Amniotic stem cell (primary cell): ENCODE measurements around the gene MYOG.

Experiments
- DNase-seq: peaks from one replicate; lab custom pipeline; 2025; lab: John Stamatoyannopoulos, UW

MYOG gene

DNA sequence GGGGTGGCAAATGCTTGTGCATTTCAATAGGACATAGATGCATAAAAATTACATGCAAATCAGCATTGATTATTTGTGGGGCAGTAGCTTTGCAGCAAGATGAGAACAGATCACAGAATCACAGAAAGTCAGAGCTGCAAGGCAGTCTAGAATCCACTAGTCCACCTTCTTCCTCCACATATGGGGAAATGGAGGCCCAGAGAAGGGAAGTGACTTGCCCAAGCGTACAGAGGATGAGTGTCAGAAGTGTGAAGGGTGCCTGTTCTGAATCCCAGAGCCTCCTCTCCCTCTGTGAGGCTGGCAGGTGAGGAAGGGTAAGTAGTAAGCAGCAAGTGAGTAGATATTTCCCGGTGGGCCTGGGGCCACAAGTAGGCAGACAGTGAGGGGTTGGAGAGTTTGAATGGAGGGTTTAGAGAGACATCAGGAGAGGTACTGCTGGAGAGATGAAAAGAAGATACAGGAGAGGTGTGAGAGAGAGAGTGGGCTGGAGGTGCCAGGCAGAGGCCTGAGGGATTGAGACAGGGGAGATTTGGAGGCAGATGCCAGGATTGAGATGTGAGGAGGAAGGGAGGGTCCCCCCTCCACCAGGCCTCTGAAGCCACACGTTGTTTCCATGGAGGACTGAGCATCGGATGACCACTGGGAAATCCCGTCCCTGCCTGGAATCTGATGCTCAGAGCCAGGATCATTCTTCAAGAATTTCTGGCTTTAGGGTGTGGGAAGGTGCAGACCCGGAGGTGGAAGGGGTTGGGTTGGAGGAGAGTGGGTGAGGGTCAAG is 4.8 kb upstream of the MYOG start:
- no peak for DNase-seq

DNA sequence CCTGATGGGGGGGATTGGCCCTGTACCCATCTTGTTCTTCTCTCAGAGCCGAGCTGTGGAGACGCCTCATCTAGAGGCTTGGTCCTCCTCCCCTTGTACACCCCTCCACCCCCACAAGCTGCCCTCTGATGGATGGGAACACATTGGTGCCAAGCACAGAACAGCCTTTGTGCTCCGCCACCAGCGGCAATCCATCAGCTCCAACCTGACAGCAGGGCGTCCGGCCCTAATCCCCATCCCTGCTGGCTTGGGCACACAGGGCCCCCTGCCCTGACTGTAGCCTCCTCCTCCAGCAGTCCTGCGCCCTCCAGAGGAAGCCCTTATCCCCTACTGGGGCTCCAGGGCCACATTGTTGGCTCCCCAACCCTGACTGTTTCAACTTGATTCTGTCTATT is 3.8 kb upstream of the MYOG start:
- DNase-seq, result no peak

DNA sequence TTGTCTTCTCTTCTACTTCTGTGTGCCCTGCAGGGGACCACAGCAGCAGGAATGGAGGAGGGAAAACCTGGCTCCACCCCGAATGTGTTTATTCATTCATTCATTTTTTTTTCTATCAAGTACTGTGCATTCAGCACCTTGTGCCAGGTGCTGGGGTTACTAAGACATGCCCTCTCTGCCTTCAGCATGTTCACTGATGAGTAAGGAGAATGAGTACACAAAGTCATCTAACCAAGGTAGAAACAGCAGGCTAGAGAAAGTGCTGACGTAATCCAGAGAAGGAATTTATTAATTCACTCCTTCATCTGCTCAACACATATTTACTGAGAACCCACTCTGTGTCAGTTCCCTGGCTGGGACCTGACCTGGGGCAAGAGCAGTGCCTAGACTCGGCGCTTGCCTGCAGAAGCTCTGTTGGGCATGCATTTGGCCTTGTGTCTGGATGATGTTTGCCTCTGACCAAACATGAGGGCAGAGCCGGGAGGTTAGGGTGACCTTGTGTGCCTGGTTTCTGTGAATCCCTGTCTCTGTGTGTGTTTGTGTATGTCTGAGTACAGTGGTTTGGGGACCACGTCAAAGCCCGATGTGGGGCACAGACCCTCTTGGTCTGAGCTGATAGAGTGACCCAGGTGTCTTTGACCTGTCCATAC is 3.3 kb upstream of the MYOG start:
- DNase-seq, result no peak

DNA sequence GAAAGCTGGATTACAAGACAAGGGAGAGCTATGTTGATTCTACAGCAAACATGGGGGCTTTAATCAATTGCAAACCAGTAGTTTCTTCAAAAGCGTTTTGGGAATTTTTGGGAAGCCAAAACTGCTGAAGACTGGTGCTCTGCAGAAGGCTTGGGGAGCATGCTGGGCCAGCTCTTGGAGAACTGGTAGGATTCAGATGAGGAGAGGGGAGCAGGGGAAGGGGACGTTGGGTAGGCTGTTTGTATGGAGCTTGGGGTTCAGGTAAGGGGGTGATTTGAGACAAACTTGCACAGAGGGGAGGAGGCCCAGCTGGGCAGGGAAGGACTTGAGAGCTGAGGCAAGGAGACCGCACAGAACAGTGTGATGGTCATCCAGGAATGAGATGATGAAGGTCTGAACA is 2.6 kb upstream of the MYOG start:
- DNase-seq, result no peak

DNA sequence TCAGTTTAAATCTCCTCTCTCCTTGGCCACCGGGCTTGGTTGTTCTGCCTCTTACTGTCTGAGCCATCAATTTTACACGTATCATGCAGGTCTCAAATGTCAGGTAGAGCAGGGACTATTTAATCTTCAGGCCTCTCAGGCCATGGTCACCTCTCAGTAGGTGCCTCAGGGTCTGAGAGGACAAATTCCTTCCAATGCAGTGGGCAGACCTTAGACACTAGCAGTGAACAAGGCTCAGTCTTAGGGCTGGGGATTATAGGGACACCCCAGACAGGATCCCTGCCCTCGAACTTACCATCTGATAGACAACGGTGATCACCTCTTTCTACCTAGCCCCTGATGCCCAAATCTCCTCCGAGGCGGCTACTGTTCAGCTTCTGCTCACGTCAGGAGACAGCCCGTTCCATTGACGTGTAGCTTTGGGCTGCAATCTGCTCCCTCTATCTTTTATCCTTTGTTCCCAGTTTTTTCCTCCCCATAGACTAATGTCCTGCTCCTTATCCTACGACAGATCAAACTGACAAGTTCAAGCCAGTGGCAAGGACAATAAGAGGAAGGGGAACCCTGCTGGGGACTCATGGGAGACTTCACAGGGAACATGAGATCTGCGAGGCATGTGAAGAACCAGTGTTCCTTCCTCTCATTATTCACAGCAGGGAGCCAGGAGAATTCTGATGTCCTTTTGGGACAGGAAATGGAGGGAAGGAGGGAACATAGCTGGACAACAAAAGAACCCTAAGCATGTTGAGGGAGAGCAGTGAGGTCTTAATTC is 1.4 kb upstream of the MYOG start:
- no peak for DNase-seq

DNA sequence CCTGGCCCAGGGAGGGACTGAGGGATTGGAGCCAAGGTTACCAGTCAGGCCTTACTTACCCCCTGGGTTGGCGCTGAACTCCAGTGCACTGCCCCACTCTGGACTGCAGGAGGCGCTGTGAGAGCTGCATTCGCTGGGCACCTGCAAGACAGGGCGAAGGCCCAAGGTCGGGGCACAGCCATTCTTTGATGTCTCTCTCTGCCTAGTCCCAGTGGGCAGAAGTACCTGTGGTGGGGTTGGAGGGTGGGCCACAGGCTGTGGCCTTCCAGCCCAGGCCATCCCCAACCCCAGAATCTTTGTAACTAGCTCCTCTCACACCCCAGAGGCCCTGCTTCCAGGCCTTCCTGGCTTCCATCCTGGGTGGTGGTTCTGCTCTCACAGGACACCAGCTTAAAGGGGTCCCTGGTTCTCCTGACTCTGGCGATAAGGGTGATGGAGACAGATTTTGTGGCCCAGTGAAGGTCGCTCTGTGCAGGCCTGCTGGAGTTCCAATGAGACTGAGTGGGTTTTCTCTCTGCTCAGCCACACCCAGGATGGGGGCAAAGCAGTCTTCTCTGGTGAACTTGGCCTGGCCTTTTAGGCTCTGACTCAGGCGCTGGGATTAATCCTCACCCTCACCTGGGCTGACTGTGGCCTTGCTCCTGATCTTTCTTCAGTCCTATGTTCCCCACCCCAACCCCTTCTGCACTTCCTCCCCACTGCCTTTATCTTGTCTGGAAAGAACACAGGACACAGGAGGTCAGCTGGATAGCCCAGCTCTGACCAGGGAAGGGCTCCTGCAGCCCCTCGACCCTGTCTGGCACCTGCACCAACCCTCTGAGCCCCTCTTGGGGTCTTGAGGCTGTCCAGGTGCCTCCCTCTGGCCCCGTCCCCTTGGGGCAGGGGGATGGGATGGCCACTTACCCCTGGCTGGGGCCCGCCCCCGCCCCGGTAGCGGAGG is 954 bp downstream of the MYOG start:
- DNase-seq, result no peak

DNA sequence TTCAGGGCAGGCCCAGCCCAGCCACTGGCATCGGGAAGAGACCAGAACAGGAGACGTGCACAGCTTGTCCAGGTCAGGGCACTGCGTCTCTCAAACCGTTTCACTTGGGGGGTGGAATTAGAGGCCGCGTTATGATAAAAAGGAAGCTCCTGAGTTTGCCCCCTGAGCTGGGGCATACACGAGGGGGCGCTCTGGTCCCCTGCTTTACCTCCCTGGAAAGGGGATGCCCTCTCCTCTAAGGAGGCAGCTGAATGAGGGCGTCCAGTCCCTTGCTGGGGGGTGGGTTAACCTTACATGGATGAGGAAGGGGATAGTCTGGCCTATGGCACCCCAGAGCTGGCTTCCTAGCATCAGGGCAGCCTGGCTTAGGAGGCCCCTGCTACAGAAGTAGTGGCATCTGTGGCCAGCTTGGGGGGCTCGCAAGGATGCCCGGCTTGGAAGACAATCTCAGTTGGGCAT is 2.3 kb downstream of the MYOG start:
- DNase-seq, result no peak

DNA sequence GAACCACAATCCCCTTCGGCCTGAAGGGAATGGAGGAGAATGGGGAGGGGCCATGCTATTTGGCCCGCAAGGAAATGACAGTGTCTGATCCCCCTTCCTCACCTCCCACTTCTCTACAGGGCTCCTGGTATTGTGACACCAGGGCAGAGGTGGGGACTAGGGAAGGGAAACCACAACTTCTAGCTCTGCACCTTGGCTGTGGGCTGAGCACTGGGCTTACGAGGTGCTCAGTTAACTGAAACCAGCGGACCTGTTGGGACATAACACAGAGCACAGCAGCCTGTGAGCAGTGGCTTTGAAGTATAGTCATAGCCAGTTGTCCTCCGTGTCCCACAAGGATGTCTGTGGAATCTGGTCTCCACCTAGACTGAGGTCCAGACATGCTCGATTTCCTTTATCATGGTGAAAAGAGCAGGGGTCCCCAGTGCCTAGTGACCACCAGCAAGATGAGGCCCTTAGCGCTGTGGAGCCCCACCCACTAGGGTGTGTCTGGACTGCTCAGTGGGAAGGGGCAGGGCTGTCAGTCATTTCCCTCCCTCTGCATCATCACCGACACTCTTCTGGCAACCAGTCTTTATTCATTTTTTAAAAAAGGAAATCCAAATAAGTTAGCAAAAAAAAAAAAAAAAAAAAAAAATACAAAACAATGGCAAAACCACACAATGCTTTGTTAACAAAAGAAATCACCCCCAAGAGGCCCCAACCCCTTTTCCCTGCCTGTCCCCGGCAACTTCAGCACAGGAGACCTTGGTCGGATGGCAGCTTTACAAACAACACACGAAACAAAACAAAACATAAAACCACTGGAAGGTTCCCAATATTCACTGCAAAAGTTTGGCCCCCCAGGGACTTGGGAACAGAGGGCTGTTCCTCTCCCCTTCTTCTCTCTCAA is 3.0 kb downstream of the MYOG start:
- DNase-seq, result no peak

DNA sequence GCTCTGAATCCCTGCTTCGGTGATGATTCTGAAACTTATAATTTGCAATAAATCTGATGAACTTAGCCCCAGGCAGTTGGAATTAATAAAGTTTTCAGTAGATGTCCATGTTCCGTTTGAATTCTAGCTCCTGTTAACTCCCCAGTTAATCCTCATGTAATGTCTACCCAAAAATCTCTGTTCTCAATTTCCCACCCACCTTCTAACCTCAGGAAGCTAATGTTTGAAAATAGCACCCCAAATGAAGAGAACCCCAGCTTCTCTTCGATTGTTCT is 3.6 kb downstream of the MYOG start:
- DNase-seq, result no peak

DNA sequence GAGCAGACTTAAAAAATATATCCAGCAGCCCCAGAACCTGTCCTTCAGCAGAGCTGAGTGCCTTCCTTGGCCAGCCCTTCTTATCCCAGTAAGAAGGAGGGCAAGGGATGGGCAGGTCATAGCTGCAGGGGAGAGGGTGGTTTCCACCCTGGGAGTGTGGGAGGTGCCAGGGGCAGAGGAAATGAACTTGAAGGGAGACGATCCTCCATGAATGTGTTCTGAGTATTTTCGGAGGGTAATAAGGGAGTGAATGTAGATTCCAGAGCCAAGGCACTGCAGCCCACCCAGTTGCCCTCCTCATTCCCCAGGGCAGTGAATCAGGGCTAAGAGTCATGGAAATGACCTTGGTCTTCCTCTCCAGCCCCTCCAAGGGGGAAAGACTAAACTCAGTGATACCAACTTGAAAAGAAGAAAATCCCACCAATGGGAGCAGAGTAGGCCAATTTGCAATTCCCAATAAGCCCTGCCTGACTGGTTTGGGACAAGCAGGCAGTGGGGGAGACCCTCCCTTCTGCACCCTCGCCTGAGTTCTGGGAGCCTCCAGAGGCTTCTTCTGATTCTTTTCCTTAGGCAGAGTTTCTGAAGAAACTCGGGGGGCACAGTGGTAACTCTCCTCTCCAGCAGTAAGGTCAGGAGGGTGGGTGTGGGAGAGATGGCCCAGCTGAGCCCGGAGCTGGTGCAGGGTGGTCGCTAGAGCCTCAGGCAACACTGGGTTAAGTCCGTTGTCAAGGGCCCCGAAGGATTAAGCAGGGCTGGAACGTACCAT is 4.2 kb downstream of the MYOG start:
- DNase-seq, result no peak

DNA sequence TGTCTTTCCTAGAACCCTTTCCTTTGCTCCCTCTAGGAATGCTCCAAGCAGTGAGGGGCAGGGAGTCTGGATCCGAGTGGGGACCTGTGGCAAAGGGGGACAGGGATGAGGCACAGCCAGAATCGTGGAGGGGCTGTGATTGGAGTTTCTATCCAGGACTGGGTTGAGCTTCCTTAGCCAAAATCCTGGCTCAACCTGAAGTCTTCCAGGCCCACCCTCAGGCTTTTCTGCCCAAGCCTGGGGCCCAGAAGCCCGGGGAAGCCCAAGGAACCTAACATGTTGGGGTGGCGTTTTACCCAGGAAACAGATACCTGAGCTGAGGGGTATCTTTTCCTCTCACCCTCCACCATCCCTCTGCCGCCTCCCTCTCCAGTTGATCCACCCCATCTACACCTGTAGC is 5.4 kb downstream of the MYOG start:
- no peak for DNase-seq

DNA sequence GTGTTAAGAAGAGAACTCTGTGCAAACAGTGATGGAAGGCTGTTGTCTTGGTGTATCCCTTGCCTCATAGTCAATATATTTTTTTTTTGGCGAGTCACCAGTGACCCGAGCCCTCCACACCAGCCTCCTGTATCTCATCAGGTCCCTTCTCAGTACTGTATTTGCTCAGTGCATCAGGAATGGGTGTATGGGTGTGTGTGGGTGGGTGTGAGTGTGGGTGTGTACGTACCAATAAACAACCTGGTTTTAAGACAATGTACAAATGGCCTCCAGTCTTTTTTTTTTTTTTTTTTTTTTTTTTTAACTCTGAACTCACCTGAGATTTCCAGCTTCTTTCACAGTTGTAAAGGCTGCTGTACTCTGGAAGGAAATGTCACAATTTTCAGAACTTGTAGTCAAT is 7.3 kb downstream of the MYOG start:
- DNase-seq, result no peak

DNA sequence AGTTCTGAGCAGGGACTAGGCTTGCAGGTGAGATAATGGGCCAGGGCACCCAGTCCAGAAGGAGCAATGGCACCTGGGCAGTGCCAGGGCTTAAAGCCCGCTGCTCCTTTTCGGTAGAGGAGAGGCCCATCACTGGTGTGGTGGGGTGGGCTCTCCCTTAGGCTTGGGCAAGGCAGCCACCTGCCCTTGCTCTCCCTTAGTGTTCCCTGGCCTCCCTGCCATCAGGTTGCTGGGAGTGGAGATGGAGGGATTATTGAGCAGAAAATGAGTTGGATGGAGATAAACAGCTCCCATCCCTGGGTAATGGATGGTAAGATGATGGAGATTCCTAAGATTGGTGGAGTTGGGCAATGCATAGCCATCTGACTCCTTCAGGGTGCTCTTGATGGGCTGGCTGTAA is 7.9 kb downstream of the MYOG start:
- DNase-seq, result no peak

DNA sequence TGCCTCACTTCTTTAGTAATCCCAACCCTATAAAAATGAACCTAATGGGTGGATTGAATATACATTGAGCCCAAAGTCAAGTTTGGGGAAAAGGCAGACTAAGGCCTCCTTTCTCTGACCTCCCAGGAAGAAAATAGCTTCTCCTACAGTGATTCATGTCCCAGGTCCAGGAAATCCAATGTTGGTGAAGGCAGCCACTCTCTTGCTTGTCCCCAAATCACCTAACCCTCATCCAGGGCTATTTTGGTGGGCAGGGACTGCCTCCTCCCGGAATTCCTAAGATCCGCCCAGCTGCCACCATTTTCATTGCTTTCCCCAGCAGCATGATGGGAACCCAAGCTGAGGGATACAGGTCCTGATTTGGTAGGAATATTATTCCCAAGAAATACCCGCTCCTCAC is 8.4 kb downstream of the MYOG start:
- no peak for DNase-seq

DNA sequence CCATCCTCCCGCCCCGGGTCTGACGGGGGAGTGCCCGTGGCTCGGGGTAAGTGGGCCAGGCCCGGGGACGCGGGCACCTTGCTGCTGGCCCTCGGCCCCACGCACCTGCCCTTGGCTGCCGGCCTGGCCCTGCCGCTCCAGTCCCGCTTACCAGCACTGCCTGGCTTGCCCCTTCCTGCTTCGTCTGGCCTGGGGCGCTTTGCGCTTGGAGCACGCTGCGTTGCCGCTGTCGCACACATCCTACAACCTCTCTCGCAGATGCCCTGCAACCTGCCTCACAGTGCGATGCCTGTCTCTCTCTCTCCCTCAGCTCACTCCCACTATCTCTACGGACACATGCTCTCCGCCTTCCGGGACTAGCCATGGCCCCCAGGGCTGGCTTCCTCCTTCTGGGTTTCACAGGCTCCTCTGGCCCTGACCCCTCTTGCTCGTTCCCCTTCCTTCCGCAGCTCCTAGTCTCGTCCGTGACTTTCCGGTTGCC is 9.7 kb downstream of the MYOG start:
- no peak for DNase-seq

DNA sequence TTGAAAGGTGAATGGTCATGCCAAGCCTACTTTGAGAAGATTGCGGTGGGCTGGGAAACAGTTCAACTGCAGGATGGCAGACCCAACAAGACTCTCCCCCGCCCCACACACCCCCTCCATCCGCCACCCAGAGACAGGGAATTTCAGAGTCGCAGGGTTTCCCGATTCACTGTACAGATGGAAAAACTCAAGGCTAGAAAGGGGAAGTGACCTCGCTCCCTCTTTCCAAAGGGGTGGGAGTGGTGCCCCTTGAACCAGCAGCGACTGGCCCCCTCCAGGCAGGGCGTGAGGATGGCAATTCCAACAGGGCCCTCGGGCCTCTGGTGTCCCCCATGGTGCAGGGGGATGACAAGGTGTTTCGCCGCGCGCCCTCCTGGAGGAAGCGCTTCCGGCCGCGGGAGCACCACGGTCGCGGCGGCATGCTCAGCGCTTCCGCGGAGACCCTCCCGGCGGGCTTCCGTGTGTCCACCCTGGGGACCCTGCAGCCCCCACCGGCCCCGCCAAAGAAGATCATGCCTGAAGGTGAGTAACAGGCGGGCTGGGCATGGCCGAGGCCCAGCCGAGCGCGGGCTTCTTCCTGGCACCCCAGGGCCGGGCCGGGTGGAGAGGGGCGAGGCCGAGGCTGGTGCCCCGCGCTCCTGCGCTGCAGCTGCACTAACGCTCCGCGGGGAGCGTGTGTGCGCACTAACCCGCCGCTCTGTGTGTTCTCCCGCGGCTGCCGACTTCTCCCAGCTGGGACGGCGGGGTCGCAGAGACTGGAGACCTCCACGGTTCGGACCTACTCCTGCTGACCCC is 10.4 kb downstream of the MYOG start:
- DNase-seq, result no peak

DNA sequence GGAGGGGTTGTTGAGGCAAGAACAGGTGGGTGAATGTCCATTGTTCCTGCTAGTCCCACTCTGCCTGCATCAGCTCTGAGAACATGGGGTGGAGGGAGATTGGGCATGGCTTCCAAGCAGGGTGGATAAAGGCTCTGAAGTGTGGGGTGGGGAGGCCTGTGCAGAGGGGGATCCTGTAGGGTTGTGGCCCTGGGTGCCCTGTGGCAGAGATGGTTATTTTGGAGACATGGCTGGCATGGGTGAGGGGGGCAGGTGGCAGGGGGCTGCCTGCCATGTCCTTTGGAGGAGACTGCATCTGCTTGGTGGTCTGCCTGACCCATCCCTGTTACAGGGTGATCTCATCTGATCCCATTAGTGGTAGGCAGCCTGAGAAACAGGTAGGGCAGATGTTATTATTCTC is 11.2 kb downstream of the MYOG start:
- DNase-seq, result no peak

DNA sequence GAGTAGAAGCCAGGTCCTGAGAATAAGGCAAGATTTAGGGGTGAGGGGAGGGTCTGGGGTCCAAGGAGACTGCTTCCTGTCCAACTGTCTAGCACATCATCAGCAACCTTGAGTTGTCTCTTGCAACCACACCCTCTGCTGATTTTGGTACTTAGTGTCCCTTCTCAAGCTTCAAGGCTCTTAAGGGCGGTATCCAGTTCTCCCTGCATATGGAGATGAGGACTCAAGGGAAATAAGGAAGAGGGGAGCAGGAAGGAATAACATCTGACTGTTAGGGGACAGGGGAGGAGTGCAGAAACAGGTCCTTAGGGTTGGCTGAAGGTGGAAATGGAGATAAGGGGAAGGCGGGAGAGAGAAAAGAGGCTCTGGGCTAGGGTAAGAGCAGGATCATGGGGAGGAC is 12.3 kb downstream of the MYOG start:
- no peak for DNase-seq

DNA sequence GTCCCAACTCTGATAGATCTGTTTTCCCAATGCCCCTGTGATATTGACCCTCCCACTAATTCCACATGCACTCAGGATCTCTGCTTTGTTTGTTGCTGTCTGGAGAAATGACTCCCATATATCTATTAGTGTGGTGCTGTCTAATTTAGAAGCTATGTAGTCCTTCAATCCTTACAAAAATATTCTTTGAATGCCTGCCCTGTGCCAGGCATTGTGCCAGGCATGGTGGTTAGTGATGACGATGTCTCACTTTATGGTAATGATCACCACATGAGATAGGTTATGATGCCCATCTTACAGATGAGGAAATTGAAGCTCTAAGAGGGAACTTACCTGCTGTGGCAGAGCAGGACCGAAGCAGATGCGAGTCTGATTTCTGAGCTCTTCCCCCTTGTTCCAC is 12.9 kb downstream of the MYOG start:
- DNase-seq, result no peak
